Hepatocyte (in vitro differentiated cells): Measurements from ENCODE around the gene SSBP2. TPM values are rescaled to one million over a fixed set of nuclear protein-coding genes. Genes with fewer than 3 reads are reported as not detected.

Experiments
- DNase-seq: peaks from one replicate; pipeline ENCODE4 v3.0.0-alpha.2; 2016; ENCODE audit warnings: low spot score
- H2AFZ ChIP-seq: fragments of 200-600 bp; sonication (generic); 2 replicates; pipeline ENCODE4 v1.6.0; 2016; ENCODE audit warnings: antibody characterized with exemption, mild to moderate bottlenecking
- H3K27ac ChIP-seq: fragments of 200-600 bp; sonication (generic); 2 replicates; pipeline ENCODE4 v1.5.1; 2016; ENCODE audit warnings: mild to moderate bottlenecking
- H3K27me3 ChIP-seq: fragments of 200-600 bp; sonication (generic); 2 replicates; pipeline ENCODE4 v1.6.1; 2016
- H3K36me3 ChIP-seq: fragments of 200-600 bp; sonication (generic); replicated peaks from 2 replicates; pipeline ENCODE4 v1.5.1; 2016; ENCODE audit warnings: low read depth; ENCODE audit not compliant: insufficient read depth
- H3K4me1 ChIP-seq: fragments of 200-600 bp; sonication (generic); 2 replicates; pipeline ENCODE4 v1.5.1; 2016; ENCODE audit warnings: mild to moderate bottlenecking, moderate library complexity; ENCODE audit not compliant: insufficient read depth
- H3K4me2 ChIP-seq: fragments of 200-600 bp; sonication (generic); 2 replicates; pipeline ENCODE4 v1.6.0; 2016
- H3K4me3 ChIP-seq: fragments of 200-600 bp; sonication (generic); 2 replicates; pipeline ENCODE4 v1.5.1; 2016; ENCODE audit warnings: mild to moderate bottlenecking
- H3K79me2 ChIP-seq: fragments of 200-600 bp; sonication (generic); 2 replicates; pipeline ENCODE4 v1.6.0; 2017; ENCODE audit warnings: mild to moderate bottlenecking
- H3K9me2 ChIP-seq: fragments of 200-600 bp; sonication (generic); replicated peaks from 2 replicates; pipeline ENCODE4 v1.6.0; 2017; ENCODE audit warnings: mild to moderate bottlenecking; ENCODE audit not compliant: insufficient read depth
- H3K9me3 ChIP-seq: fragments of 200-600 bp; sonication (generic); 2 replicates; pipeline ENCODE4 v1.5.1; 2016; ENCODE audit warnings: low read depth, mild to moderate bottlenecking
- H4K20me1 ChIP-seq: fragments of 200-600 bp; sonication (generic); 2 replicates; pipeline ENCODE4 v1.6.0; 2016; ENCODE audit warnings: mild to moderate bottlenecking; ENCODE audit not compliant: insufficient read depth, poor library complexity, severe bottlenecking
- CTCF ChIP-seq: fragments of 200-600 bp; sonication (generic); IDR thresholded peaks from 2 replicates; pipeline ENCODE4 v1.5.1; 2016; ENCODE audit warnings: antibody characterized with exemption, mild to moderate bottlenecking; ENCODE audit not compliant: poor library complexity
- EZH2 ChIP-seq: fragments of 200-600 bp; sonication (generic); IDR thresholded peaks from 2 replicates; pipeline ENCODE4 v1.6.1; 2016; ENCODE audit warnings: antibody characterized with exemption, mild to moderate bottlenecking, borderline replicate concordance
- EZH2phosphoT487 ChIP-seq: fragments of 200-600 bp; sonication (generic); IDR thresholded peaks from one replicate; pipeline ENCODE4 v1.6.1; 2018; ENCODE audit warnings: antibody characterized with exemption, mild to moderate bottlenecking, low read depth, moderate library complexity; ENCODE audit not compliant: unreplicated experiment, severe bottlenecking
- WGBS: methylation state at CpG from one replicate; pipeline ENCODE4 v1.1.6; 2016; ENCODE audit warnings: low lambda C conversion rate; ENCODE audit errors: missing lambda C conversion rate; 5-methylcytosine and 5-hydroxymethylcytosine counted together
- polyA plus RNA-seq: library from polyadenylated mRNA; unstranded; fragments of >200 nt; fragmentation: Nextera tagmentation; extraction: Ambion mirVana; gene quantifications from 2 replicates; pipeline ENCODE4 v1.2.1, GENCODE V29; 2016
- total RNA-seq: library from RNA; depleted of rRNA; stranded (reverse); fragments of >200 nt; gene quantifications from 2 replicates; pipeline ENCODE4 v1.2.3, GENCODE V29; 2014

Gene SSBP2
- total and polyA plus RNA-seq, 2 experiments from 2014 or later, result 23.7 to 48.2 TPM

DNA sequence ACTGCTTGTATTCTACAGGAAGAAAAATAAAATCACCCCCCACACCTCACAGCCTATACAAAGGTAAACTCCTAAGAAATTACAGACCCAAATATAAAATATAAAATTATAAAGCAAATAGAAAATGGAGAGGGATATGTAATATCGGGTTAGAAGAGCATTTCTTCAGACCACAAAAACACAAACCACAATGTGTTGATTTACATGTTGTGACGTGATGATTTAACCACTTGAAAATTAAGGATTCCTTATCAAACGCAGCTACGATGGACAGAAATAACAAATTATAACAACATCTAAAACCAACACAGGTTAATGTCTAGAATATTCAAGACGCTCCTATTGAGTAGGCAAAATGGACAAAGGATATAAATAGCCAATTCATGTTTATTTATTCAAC is 26.3 kb downstream of the SSBP2 start:
- DNase-seq, result no peak
- Histone ChIP-seq H2AFZ (no peak overlapping the region), H3K27me3 (no peaks in the 10 kb centered on the region), H3K79me2 (peaks cover 70% of the 10 kb centered on the region), H3K4me2 (no peak overlapping the region), H3K36me3 (no peaks in the 10 kb centered on the region), H4K20me1 (peaks cover 31% of the 10 kb centered on the region), H3K4me3 (no peak overlapping the region), H3K4me1 (no peaks in the 10 kb centered on the region), H3K9me3 (no peaks in the 10 kb centered on the region), H3K9me2 (no peaks in the 10 kb centered on the region), H3K27ac (no peak overlapping the region)
- no peak for TF ChIP-seq CTCF
- no peak for TF ChIP-seq EZH2phosphoT487
- TF ChIP-seq EZH2, result no peak
- WGBS, result 93% methylated on average over 5 of the region's 5 CpGs

- Histone ChIP-seq H2AFZ (no peak overlapping the region), H3K4me3 (no peak overlapping the region), H4K20me1 (peaks cover 29% of the 10 kb centered on the region), H3K4me2 (no peak overlapping the region), H3K9me3 (no peaks in the 10 kb centered on the region), H3K36me3 (no peaks in the 10 kb centered on the region), H3K9me2 (no peaks in the 10 kb centered on the region), H3K79me2 (peaks cover 67% of the 10 kb centered on the region), H3K27ac (no peak overlapping the region), H3K27me3 (no peaks in the 10 kb centered on the region), H3K4me1 (no peaks in the 10 kb centered on the region)
- WGBS, result 100% methylated on average over 1 of the region's 1 CpG
- TF ChIP-seq EZH2, result no peak
- no peak for TF ChIP-seq EZH2phosphoT487
- no peak for TF ChIP-seq CTCF
- no peak for DNase-seq
Measured at GRCh38 chr5:81724108-81724507, 26.8 kb downstream of the SSBP2 start.

DNA sequence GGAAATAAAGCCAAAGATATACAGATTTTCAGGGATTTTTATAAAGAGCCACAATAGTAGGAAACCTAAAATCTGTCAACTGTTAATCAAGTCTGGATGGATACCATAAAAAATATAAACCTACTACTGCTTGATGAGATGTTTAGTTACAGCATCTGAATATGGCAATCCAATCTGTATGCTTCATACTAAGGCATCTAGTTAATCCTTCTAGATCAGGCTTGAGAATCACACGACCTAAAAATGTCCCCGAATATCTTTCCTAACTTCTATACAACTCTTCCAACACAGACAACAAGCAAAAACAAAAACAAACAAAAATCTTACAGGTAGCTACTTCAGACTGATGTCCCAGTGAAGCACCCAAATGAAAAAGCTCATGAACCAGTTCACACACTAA is 29.8 kb downstream of the SSBP2 start:
- WGBS, result 72% methylated on average over 2 of the region's 2 CpGs
- H3K36me3 ChIP-seq, result no peaks in the 10 kb centered on the region
- H3K4me3 ChIP-seq, result no peak overlapping the region
- no peaks in the 10 kb centered on the region for H3K9me2 ChIP-seq
- H3K4me2 ChIP-seq, result no peak overlapping the region
- no peak for DNase-seq
- no peaks in the 10 kb centered on the region for H3K4me1 ChIP-seq
- peaks cover 30% of the 10 kb centered on the region for H4K20me1 ChIP-seq
- peaks cover 57% of the 10 kb centered on the region for H3K79me2 ChIP-seq
- no peak overlapping the region for H3K27ac ChIP-seq
- H3K27me3 ChIP-seq, result no peaks in the 10 kb centered on the region
- no peak overlapping the region for H2AFZ ChIP-seq
- H3K9me3 ChIP-seq, result no peaks in the 10 kb centered on the region
- TF ChIP-seq CTCF, result no peak

DNA sequence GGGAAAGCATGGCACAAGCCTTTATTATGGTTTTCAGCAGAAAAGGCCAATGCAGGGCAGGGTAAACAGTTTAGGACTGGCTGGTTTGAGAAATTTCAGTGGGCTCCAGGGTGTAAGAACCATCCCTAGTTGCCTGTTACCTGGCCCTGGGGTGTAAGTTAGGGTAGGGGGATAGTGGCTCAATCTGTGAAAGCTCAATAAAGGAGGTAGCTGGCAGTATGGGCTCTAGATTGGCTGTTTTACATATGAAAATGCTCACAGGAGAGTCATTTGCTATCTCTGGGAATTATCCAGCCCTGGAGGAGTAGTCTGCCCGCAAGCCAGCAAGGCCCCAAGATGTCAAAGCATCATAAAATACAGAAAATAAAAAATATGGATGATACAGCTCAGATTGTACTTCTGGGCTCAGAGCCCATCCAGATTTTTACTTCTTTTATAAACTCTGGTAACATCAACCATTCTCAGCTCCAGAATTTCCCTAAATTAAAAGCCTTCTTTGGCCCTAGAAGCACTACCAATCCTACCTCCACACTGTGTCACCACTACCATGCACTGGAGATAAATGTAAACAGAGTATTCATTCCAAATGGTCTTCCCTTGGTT is 31.1 kb downstream of the SSBP2 start:
- Histone ChIP-seq H4K20me1 (peaks cover 20% of the 10 kb centered on the region), H3K27me3 (no peaks in the 10 kb centered on the region), H3K4me3 (no peak overlapping the region), H3K79me2 (peaks cover 49% of the 10 kb centered on the region), H3K9me3 (no peaks in the 10 kb centered on the region), H3K9me2 (no peaks in the 10 kb centered on the region), H3K27ac (no peak overlapping the region), H2AFZ (no peak overlapping the region), H3K36me3 (no peaks in the 10 kb centered on the region), H3K4me2 (no peak overlapping the region), H3K4me1 (no peaks in the 10 kb centered on the region)
- no peak for DNase-seq
- WGBS, result 93% methylated on average over 1 of the region's 1 CpG
- TF ChIP-seq CTCF (no peak), EZH2phosphoT487 (no peak), EZH2 (no peak)
